OCI-LY3 (cell line): ENCODE measurements around the gene P4HA2.

Experiments used
- CTCF ChIP-seq: fragments of 200-600, 300-600 bp; sonication (generic); IDR thresholded peaks from 2 replicates; pipeline ENCODE4 v1.5.1; 2014; ENCODE audit warnings: antibody characterized with exemption, low read length, low read depth
- EZH2phosphoT487 ChIP-seq: fragments of 200-600 bp; shearing (Covaris generic); IDR thresholded peaks from 2 replicates; pipeline ENCODE4 v1.6.1; 2018; ENCODE audit warnings: antibody characterized with exemption, mixed run types, low read depth

- TF ChIP-seq CTCF (no peak), EZH2phosphoT487 (no peak)
Observed at GRCh38 chr5:132253452-132254320, 26.0 kb upstream of the P4HA2 start.
